ENCODE results near the gene LONP2.
A peak's percentile ranks its signal among the peaks of the same experiment; 100 is the strongest.

LONP2 gene, protein sequence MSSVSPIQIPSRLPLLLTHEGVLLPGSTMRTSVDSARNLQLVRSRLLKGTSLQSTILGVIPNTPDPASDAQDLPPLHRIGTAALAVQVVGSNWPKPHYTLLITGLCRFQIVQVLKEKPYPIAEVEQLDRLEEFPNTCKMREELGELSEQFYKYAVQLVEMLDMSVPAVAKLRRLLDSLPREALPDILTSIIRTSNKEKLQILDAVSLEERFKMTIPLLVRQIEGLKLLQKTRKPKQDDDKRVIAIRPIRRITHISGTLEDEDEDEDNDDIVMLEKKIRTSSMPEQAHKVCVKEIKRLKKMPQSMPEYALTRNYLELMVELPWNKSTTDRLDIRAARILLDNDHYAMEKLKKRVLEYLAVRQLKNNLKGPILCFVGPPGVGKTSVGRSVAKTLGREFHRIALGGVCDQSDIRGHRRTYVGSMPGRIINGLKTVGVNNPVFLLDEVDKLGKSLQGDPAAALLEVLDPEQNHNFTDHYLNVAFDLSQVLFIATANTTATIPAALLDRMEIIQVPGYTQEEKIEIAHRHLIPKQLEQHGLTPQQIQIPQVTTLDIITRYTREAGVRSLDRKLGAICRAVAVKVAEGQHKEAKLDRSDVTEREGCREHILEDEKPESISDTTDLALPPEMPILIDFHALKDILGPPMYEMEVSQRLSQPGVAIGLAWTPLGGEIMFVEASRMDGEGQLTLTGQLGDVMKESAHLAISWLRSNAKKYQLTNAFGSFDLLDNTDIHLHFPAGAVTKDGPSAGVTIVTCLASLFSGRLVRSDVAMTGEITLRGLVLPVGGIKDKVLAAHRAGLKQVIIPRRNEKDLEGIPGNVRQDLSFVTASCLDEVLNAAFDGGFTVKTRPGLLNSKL

DNA sequence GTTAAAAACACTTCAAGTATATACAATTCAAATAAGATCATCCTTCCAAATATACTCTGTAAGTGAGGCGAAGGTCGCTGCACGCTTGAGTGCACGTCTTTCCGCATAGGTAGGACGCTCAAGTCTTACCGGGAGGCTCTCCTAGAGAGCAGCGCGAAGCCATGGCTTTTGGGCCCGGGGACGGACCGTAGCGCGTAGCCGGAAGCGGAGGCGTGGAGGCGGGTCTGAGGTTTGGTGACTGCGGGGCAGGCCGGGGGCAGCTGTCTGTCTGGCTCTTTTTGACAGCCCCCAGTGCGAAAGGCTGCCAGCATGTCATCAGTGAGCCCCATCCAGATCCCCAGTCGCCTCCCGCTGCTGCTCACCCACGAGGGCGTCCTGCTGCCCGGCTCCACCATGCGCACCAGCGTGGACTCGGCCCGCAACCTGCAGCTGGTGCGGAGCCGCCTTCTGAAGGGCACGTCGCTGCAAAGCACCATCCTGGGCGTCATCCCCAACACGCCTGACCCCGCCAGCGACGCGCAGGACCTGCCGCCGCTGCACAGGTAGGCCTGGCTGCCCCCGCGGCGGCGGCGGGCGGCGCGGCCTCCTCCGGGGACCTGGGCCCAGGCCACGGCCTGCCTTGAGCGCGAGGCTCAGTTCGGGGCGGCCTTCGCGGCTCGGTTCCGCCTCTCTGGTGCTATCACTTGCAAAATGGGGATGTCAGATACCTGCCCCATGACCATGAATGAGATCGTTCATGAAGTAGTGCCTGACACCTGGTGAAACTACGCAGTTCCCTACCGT, at the start of gene LONP2:
Gene LONP2, plus strand, starts transcription at position 221 of the 783 bp plus-strand sequence. Its CDS starts 89 bp downstream, at position 310.
- H3K4me1 ChIP-seq (ENCODE audit: low read length), result peaks cover 8% of the 10 kb centered on the region; the same call in 1 of the 2 replicates
- H3K9me2 ChIP-seq (replicated peaks; ENCODE audit: insufficient read depth, low read length), result no peaks in the 10 kb centered on the region
- H3K27ac ChIP-seq (ENCODE audit: low read length), result peak within 1 kb of the TSS; percentile 81
- no peaks in the 10 kb centered on the region for H3K27me3 ChIP-seq (replicated peaks; ENCODE audit: insufficient read depth, low read length)
- H2AFZ ChIP-seq (ENCODE audit: low read length), result peak within 1 kb of the TSS; percentile 83
- peak; percentile 95 for DNase-seq
- peak within 1 kb of the TSS; percentile 89 for H3K4me2 ChIP-seq (ENCODE audit: low read depth, low read length)
- H3K9ac ChIP-seq (ENCODE audit: low read length), result peak within 1 kb of the TSS; percentile 88
- H3K36me3 ChIP-seq (replicated peaks; ENCODE audit: insufficient read depth, low read length), result no peaks in the 10 kb centered on the region
- peaks cover 6% of the 10 kb centered on the region for H3F3A ChIP-seq (ENCODE audit: insufficient read depth, low read length)
- H3K9me3 ChIP-seq (replicated peaks; ENCODE audit: insufficient read depth, low read length), result no peaks in the 10 kb centered on the region
- H3K4me3 ChIP-seq (ENCODE audit: low read length), result peak within 1 kb of the TSS; percentile 78
- peaks cover 52% of the 10 kb centered on the region for H3K79me2 ChIP-seq (ENCODE audit: low read length)
- TF ChIP-seq EZH2 (optimal IDR thresholded peaks at IDR 0.05; ENCODE audit: low read depth, low read length), result no peak
- TF ChIP-seq EZH2phosphoT487 (IDR thresholded peaks at IDR 0.05; ENCODE audit: low read length), result no peak
- TF ChIP-seq, protein P1, sequence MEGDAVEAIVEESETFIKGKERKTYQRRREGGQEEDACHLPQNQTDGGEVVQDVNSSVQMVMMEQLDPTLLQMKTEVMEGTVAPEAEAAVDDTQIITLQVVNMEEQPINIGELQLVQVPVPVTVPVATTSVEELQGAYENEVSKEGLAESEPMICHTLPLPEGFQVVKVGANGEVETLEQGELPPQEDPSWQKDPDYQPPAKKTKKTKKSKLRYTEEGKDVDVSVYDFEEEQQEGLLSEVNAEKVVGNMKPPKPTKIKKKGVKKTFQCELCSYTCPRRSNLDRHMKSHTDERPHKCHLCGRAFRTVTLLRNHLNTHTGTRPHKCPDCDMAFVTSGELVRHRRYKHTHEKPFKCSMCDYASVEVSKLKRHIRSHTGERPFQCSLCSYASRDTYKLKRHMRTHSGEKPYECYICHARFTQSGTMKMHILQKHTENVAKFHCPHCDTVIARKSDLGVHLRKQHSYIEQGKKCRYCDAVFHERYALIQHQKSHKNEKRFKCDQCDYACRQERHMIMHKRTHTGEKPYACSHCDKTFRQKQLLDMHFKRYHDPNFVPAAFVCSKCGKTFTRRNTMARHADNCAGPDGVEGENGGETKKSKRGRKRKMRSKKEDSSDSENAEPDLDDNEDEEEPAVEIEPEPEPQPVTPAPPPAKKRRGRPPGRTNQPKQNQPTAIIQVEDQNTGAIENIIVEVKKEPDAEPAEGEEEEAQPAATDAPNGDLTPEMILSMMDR (IDR thresholded peaks at IDR 0.05; ENCODE audit: low read length), result no peak
- 0 out of 2 replicates have a peak, but pooled peaks cover 3% of the 10 kb centered on the region for H4K20me1 ChIP-seq (ENCODE audit: insufficient read depth, low read length)

DNA sequence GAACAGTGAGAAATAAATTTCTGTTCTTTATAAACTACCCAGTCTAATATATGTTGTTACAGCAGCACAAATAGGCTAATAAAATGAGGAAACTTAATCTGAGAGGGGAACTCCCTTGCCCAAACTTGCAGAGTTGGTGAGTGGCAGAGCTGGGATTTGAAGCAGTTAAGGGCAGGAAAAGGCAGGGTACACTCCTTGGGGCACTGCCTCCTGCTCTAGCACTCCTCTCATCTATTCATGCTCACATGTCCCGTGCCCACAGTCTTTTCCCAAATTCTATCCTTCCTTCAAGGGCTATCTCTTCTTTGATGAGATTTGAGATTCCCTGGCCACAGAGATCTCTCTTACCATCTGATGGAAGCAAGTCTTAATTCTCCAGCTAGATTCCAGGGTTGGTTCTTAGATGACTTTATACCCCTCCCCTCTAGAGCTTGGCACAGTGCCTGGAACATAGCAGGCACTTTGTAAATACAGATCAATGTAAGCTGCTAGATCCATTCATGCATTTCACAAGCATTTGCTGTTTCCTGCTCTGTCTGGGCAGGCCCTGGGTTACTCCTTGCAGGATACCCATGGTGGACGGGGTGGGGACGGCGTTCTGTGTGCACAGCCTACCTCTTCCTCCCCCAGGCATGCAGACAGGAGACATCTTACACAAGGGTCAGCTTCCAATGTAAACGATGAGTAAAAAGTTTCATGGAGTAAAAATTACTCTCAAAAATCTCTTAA, 49.1 kb upstream of the LONP2 start:
- H3K9me2 ChIP-seq (replicated peaks; ENCODE audit: insufficient read depth, low read length), result no peaks in the 10 kb centered on the region
- DNase-seq, result no peak
- H3K79me2 ChIP-seq (ENCODE audit: low read length), result no peaks in the 10 kb centered on the region
- no peaks in the 10 kb centered on the region for H4K20me1 ChIP-seq (ENCODE audit: insufficient read depth, low read length)
- no peaks in the 10 kb centered on the region for H3K4me1 ChIP-seq (ENCODE audit: low read length)
- no peaks in the 10 kb centered on the region for H3F3A ChIP-seq (ENCODE audit: insufficient read depth, low read length)
- no peaks in the 10 kb centered on the region for H3K27me3 ChIP-seq (replicated peaks; ENCODE audit: insufficient read depth, low read length)
- no peak overlapping the region for H3K27ac ChIP-seq (ENCODE audit: low read length)
- no peaks in the 10 kb centered on the region for H3K9me3 ChIP-seq (replicated peaks; ENCODE audit: insufficient read depth, low read length)
- H3K4me3 ChIP-seq (ENCODE audit: low read length), result no peak overlapping the region
- TF ChIP-seq EZH2phosphoT487 (IDR thresholded peaks at IDR 0.05; ENCODE audit: low read length), result no peak
- TF ChIP-seq, protein P1 (IDR thresholded peaks at IDR 0.05; ENCODE audit: low read length), result no peak
- TF ChIP-seq EZH2 (optimal IDR thresholded peaks at IDR 0.05; ENCODE audit: low read depth, low read length), result no peak
- no peak overlapping the region for H3K9ac ChIP-seq (ENCODE audit: low read length)
- no peak overlapping the region for H2AFZ ChIP-seq (ENCODE audit: low read length)
- no peaks in the 10 kb centered on the region for H3K36me3 ChIP-seq (replicated peaks; ENCODE audit: insufficient read depth, low read length)
- no peak overlapping the region for H3K4me2 ChIP-seq (ENCODE audit: low read depth, low read length)

DNA sequence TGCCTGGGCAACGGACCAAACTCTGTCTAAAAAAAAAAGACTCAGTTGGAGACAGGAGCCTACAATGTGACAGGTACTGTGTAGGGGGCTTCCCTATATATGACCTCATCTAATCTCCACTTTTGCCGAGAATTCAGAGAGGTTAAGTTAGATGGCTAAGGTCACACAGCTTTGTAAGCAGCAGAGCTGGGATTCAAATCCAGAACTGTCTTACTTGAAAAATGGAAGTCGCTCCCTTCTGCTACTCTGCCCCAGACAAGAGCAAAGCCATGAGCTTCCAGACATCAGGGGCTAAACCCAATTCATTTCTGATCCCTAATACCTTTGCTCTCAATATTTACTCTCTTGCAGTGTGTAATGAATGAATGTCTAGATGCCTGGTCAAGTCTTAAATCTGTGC, 46.8 kb upstream of the LONP2 start:
- H3F3A ChIP-seq (ENCODE audit: insufficient read depth, low read length), result no peaks in the 10 kb centered on the region
- H4K20me1 ChIP-seq (ENCODE audit: insufficient read depth, low read length), result no peaks in the 10 kb centered on the region
- H3K79me2 ChIP-seq (ENCODE audit: low read length), result no peaks in the 10 kb centered on the region
- TF ChIP-seq EZH2phosphoT487 (IDR thresholded peaks at IDR 0.05; ENCODE audit: low read length) (no peak), EZH2 (optimal IDR thresholded peaks at IDR 0.05; ENCODE audit: low read depth, low read length) (no peak)
- TF ChIP-seq, protein P1 (IDR thresholded peaks at IDR 0.05; ENCODE audit: low read length), result no peak
- H3K9ac ChIP-seq (ENCODE audit: low read length), result no peak overlapping the region
- no peak overlapping the region for H3K27ac ChIP-seq (ENCODE audit: low read length)
- H3K4me1 ChIP-seq (ENCODE audit: low read length), result no peaks in the 10 kb centered on the region
- DNase-seq, result no peak
- no peaks in the 10 kb centered on the region for H3K36me3 ChIP-seq (replicated peaks; ENCODE audit: insufficient read depth, low read length)
- no peak overlapping the region for H3K4me3 ChIP-seq (ENCODE audit: low read length)
- H3K27me3 ChIP-seq (replicated peaks; ENCODE audit: insufficient read depth, low read length), result no peaks in the 10 kb centered on the region
- no peaks in the 10 kb centered on the region for H3K9me2 ChIP-seq (replicated peaks; ENCODE audit: insufficient read depth, low read length)
- no peaks in the 10 kb centered on the region for H3K9me3 ChIP-seq (replicated peaks; ENCODE audit: insufficient read depth, low read length)
- H3K4me2 ChIP-seq (ENCODE audit: low read depth, low read length), result no peak overlapping the region
- no peak overlapping the region for H2AFZ ChIP-seq (ENCODE audit: low read length)
